Fibroblast of lung (primary cell): ENCODE results near the gene PDIA5. TPM values are rescaled to one million over a fixed set of nuclear protein-coding genes. Genes with fewer than 3 reads are reported as not detected.
A peak's percentile ranks its signal among the peaks of the same experiment; 100 is the strongest.

Source experiments
- DNase-seq, 2 donors: peaks; one replicate each; pipeline versions ENCODE4 v3.0.0 to v3.0.0-alpha.2; 2010; ENCODE audit warnings: low read depth in 2 of 2
- H2AFZ ChIP-seq: 2 replicates; pipeline ENCODE4 v1.5.1; 2012; ENCODE audit warnings: low read length, control low read depth, inconsistent platforms
- H3K27ac ChIP-seq: 2 replicates; pipeline ENCODE4 v1.5.1; 2011; ENCODE audit warnings: low read length, control low read depth; ENCODE audit not compliant: insufficient read depth
- H3K27me3 ChIP-seq: 2 replicates; pipeline ENCODE4 v1.5.1; 2011; ENCODE audit warnings: mild to moderate bottlenecking, low read length; ENCODE audit not compliant: control insufficient read depth, insufficient read depth
- H3K36me3 ChIP-seq: 2 replicates; pipeline ENCODE4 v1.5.1; 2011; ENCODE audit warnings: low read length; ENCODE audit not compliant: control insufficient read depth, insufficient read depth
- H3K4me1 ChIP-seq: 2 replicates; pipeline ENCODE4 v1.5.1; 2011; ENCODE audit warnings: low read length; ENCODE audit not compliant: control insufficient read depth, insufficient read depth; ENCODE audit errors: extremely low read depth
- H3K4me2 ChIP-seq: 2 replicates; pipeline ENCODE4 v1.5.1; 2011; ENCODE audit warnings: low read length, control low read depth; ENCODE audit not compliant: insufficient read depth; ENCODE audit errors: extremely low read depth
- H3K4me3 ChIP-seq, 4 experiments: fragments of 200-600 bp in 1 of 4; sonication (generic) in 1 of 4; replicated peaks in 1 of 4; 2 replicates each; pipeline ENCODE4 v1.5.1; 2011 to 2016; ENCODE audit warnings: low read length in 4 of 4, low read depth in 3 of 4, mild to moderate bottlenecking in 3 of 4, control low read depth in 2 of 4, inconsistent platforms in 1 of 4, mixed read lengths in 1 of 4; ENCODE audit not compliant: insufficient read depth in 1 of 4; ENCODE audit errors: control extremely low read depth in 1 of 4
- H3K79me2 ChIP-seq: 2 replicates; pipeline ENCODE4 v1.5.1; 2012; ENCODE audit warnings: mild to moderate bottlenecking, low read length, inconsistent platforms; ENCODE audit not compliant: control insufficient read depth, insufficient read depth
- H3K9ac ChIP-seq: 2 replicates; pipeline ENCODE4 v1.5.1; 2011; ENCODE audit warnings: mild to moderate bottlenecking, low read length, control low read depth; ENCODE audit not compliant: insufficient read depth
- H3K9me3 ChIP-seq: 2 replicates; pipeline ENCODE4 v1.5.1; 2012; ENCODE audit warnings: low read depth, low read length; ENCODE audit not compliant: control insufficient read depth, insufficient read depth
- H4K20me1 ChIP-seq: 2 replicates; pipeline ENCODE4 v1.5.1; 2011; ENCODE audit warnings: low read length; ENCODE audit not compliant: control insufficient read depth, insufficient read depth; ENCODE audit errors: extremely low read depth
- CTCF ChIP-seq, 2 donors: IDR thresholded peaks in 1 of 2; conservative IDR thresholded peaks in 1 of 2; 1 replicate in 1 of 2; 2 replicates in 1 of 2; pipeline ENCODE4 v1.5.1; 2011 to 2012; ENCODE audit warnings: low read length in 2 of 2, control low read depth in 1 of 2, inconsistent platforms in 1 of 2, low read depth in 1 of 2, mild to moderate bottlenecking in 1 of 2
- EZH2 ChIP-seq: IDR thresholded peaks from 2 replicates; pipeline ENCODE4 v1.5.1; 2012; ENCODE audit warnings: low read length, control low read depth, mild to moderate bottlenecking; ENCODE audit errors: missing control alignments
- polyA plus RNA-seq, 2 donors: library from polyadenylated mRNA; depleted of rRNA in 1 of 2; stranded (reverse) in 1 of 2; unstranded in 1 of 2; fragments of >200 nt; gene quantifications; 2 replicates each; pipeline ENCODE4 v1.2.1, GENCODE V29; 2011 to 2012; ENCODE audit warnings: missing spikeins in 1 of 2
- total RNA-seq: library from RNA; depleted of rRNA; stranded (reverse); fragments of >200 nt; gene quantifications from 2 replicates; pipeline ENCODE4 v1.2.1, GENCODE V29; 2014

PDIA5 gene
- total and polyA plus RNA-seq, 2 donors (not counting 1 experiment from before 2014, with no cell fraction given): 27.9 to 51.4 TPM

GRCh38 chr3:123053107-123053506, 13.7 kb upstream of the PDIA5 start:
- Histone ChIP-seq H3K36me3 (no peaks in the 10 kb centered on the region), H4K20me1 (no peaks in the 10 kb centered on the region), H2AFZ (no peak overlapping the region), H3K79me2 (no peaks in the 10 kb centered on the region), H3K9ac (no peak overlapping the region), H3K4me3 (no peak overlapping the region), H3K4me1 (no peaks in the 10 kb centered on the region), H3K27ac (no peak overlapping the region), H3K9me3 (no peaks in the 10 kb centered on the region), H3K4me2 (no peak overlapping the region), H3K27me3 (peaks cover 8% of the 10 kb centered on the region)
- peak in 1 of 2 donors; percentile 58 for DNase-seq
- TF ChIP-seq EZH2 (no peak), CTCF (conservative IDR thresholded peaks at IDR 0.05 in 1 of 2, IDR thresholded peaks at IDR 0.05 in 1 of 2; ENCODE audit: low read depth in 1 of 2, low read length in 2 of 2) (no peak)

- Histone ChIP-seq H4K20me1 (no peaks in the 10 kb centered on the region), H3K79me2 (no peaks in the 10 kb centered on the region), H3K27ac (no peak overlapping the region), H3K9ac (no peak overlapping the region), H3K4me3 (no peak overlapping the region), H3K4me1 (no peaks in the 10 kb centered on the region), H3K27me3 (peaks cover 8% of the 10 kb centered on the region), H3K36me3 (no peaks in the 10 kb centered on the region), H2AFZ (no peak overlapping the region), H3K9me3 (no peaks in the 10 kb centered on the region), H3K4me2 (no peak overlapping the region)
- TF ChIP-seq EZH2: no peak
- DNase-seq: no peak
Observed at GRCh38 chr3:123054109-123054778, 12.6 kb upstream of the PDIA5 start.

- DNase-seq: no peak
- Histone ChIP-seq H3K9me3 (no peaks in the 10 kb centered on the region), H3K4me1 (no peaks in the 10 kb centered on the region), H3K4me2 (no peak overlapping the region), H4K20me1 (no peaks in the 10 kb centered on the region), H3K79me2 (no peaks in the 10 kb centered on the region), H3K9ac (no peak overlapping the region), H3K36me3 (no peaks in the 10 kb centered on the region), H2AFZ (no peak overlapping the region), H3K27me3 (peaks cover 8% of the 10 kb centered on the region), H3K4me3 (no peak overlapping the region), H3K27ac (no peak overlapping the region)
- no peak for TF ChIP-seq EZH2
- no peak for TF ChIP-seq CTCF (conservative IDR thresholded peaks at IDR 0.05 in 1 of 2, IDR thresholded peaks at IDR 0.05 in 1 of 2; ENCODE audit: low read depth in 1 of 2, low read length in 2 of 2)
Observed at GRCh38 chr3:123054931-123055330, 11.9 kb upstream of the PDIA5 start.
